WI38 (cell line): ENCODE measurements around the gene UTP3.
"Not testable (repeated sequence)": the region's sequence is repeated elsewhere in the genome, so short reads cannot be mapped to it uniquely, and the experiment has no call there.

Source experiments
- H3K4me3 ChIP-seq: 2 replicates; pipeline ENCODE4 v1.5.1; 2011; ENCODE audit warnings: low read depth, mild to moderate bottlenecking, control low read depth, low read length
- TF ChIP-seq, protein P1 (sequence below): IDR thresholded peaks from 2 replicates; pipeline ENCODE4 v1.5.1; 2012; ENCODE audit warnings: low read depth, mild to moderate bottlenecking, control low read depth, low read length

Gene UTP3

GRCh38 chr4:70660106-70660505 lies 28.2 kb upstream of the UTP3 start:
- no peak overlapping the region for H3K4me3 ChIP-seq
- TF ChIP-seq, protein P1, sequence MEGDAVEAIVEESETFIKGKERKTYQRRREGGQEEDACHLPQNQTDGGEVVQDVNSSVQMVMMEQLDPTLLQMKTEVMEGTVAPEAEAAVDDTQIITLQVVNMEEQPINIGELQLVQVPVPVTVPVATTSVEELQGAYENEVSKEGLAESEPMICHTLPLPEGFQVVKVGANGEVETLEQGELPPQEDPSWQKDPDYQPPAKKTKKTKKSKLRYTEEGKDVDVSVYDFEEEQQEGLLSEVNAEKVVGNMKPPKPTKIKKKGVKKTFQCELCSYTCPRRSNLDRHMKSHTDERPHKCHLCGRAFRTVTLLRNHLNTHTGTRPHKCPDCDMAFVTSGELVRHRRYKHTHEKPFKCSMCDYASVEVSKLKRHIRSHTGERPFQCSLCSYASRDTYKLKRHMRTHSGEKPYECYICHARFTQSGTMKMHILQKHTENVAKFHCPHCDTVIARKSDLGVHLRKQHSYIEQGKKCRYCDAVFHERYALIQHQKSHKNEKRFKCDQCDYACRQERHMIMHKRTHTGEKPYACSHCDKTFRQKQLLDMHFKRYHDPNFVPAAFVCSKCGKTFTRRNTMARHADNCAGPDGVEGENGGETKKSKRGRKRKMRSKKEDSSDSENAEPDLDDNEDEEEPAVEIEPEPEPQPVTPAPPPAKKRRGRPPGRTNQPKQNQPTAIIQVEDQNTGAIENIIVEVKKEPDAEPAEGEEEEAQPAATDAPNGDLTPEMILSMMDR, result no peak

DNA sequence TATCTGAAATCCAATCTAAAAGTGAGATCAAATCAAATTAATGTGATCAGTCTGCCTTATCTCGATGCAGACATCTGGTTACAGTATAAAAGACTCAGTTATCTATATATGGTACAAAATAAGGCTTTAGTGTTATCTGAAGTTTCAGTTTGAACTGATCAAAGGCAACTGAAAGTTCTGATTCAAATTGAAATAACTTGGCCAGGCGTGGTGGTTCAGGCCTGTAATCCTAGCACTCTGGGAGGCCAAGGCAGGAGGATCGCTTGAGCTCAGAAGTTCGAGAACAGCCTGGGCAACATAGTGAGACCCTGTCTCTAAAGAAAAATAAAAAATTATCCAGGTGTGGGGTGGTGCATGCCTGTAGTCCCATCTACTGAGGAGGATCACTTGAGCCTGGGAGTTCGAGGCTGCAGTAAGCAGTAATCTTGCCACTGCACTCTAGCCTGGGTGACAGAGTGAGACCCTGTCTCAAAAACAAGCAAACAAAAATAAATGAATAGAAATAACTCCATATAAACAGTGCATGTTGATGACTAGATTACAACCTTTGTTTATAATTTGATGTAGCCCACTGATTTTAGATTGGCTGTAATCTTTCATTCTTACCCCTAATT lies 26.9 kb upstream of the UTP3 start:
- not testable (repeated sequence) for H3K4me3 ChIP-seq

- H3K4me3 ChIP-seq, result no peak within 1 kb of the TSS
- TF ChIP-seq, protein P1, result no peak
These were observed 22.0 kb upstream of the UTP3 start, which contains the start of gene JCHAIN for GRCh38 chr4:70666369-70666768. JCHAIN (minus strand) TSS chr4:70666508; CDS start chr4:70666490, 18 bp downstream.

DNA sequence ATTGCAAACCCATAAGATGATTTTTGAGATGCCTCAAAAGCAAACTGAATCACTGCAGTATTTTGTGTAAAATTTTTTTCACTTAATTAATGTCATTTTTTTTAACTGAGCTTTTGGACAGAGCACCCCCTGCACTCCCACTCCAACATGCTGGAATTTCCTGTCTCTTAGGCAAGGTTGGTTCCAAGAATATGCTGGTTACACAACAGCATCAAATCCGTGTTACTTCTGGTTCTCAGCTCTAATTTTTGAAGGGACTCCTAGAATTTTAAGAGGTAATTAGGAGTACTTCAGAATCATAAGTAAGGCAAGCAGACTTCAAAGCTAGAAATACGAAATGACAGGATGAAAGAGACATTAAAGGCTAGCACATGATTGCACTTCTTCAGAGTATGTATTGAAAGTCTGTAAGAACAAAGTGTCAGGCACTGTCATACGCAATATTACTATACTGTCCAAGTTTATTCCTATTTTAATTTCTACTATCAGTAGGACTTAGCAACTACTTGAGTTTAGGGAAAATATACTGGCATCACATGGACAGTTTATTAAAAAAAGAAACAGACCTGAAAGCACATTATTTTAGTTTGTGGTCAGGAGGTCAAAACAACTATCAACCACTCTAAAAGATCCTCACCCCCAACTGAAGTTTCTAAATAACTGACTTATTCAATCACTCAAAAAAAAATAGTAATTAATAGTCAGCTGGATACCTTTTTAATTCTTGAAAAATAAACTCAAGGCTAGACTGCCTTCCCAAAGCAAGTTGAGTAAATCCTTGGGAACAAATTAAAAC lies 20.4 kb upstream of the UTP3 start:
- H3K4me3 ChIP-seq, result no peak overlapping the region
- TF ChIP-seq, protein P1, result no peak

DNA sequence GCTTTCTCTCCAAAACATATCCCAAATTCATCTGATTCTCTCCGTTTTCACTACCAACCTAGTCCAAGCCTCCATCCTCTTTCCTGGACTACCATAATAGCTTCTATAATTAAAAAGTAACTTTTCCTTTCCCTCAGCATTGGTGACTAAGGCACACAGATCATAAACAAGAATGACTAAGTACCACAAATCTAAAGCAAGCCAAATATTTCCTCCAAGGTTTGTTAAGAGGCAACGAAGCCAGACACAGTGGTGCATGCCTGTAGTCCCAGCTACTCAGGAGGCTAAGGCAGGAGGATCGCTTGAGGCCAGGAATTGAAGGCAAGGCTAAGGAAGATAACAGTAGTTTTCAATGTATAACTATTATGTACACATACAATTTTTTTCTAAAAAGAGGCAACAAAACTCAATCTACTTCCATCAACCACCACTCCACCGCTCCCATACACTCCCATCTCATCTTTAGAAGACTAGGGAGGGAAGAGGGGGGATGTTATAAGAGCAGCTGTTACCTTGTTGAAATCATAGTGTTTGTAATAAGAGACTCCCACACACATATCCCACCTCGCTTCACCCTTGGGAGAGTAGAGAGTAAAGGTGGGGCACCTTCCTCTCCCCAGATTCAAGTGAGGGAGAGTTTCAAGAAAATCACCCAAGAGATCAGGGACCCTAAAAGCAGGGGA lies 17.9 kb upstream of the UTP3 start:
- TF ChIP-seq, protein P1, result no peak
- no peak overlapping the region for H3K4me3 ChIP-seq

DNA sequence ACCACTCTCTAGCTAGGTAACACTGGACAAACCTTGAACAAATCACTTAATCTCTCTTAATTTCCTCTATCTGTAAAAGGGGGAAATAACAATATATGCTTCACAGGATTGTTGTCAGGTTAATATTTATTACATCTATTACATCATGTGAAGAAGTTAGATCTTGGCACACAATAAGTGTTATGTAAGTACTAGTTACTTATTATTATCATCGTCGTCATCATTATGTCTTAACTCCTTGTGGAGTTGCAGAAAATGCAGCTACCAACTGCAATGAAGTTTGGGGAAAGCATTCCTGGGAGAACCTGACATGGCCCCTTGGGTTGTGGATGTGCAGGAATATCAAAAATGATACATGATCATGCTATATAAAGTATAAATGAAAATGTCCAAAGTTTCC lies 17.2 kb upstream of the UTP3 start:
- TF ChIP-seq, protein P1, result no peak
- no peak overlapping the region for H3K4me3 ChIP-seq

DNA sequence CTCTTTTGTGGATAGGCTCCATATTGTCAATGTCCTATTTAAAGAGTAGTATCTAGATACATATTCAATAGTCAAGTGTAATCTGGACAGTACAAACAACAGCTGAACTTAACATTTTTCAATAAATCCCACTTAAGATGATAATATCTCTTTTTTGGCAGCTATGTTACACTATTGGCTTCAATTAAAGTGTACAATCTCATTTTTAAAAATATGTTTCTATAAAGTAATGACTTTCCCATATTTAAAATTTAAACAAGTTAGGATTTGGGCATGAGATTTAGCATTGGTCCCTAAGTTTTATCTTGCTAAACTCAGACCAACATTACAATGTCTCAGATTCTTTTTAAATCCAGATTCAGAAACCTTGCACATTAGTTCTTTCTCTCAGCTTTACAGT lies 14.1 kb upstream of the UTP3 start:
- TF ChIP-seq, protein P1, result no peak
- H3K4me3 ChIP-seq, result no peak overlapping the region
